Uterus (tissue), 2 donors: Measurements from ENCODE around the gene TBC1D1.

ENCODE experiments used
- POLR2A ChIP-seq, 2 donors: fragments of 450-650 bp; IDR thresholded peaks; one replicate each; pipeline ENCODE4 v1.6.1; 2016; ENCODE audit warnings: antibody characterized with exemption in 2 of 2, mild to moderate bottlenecking in 1 of 2, moderate library complexity in 1 of 2
- TF ChIP-seq, protein P1 (sequence below), 4 experiments: fragments of 200-600 bp in 2 of 4; fragments of 450-650 bp in 2 of 4; sonication (generic) in 2 of 4; IDR thresholded peaks; one replicate each; pipeline ENCODE4 v1.5.1; 2016 to 2019; ENCODE audit warnings: antibody characterized with exemption in 4 of 4, mild to moderate bottlenecking in 2 of 4, moderate library complexity in 1 of 4

GRCh38 chr4:38001927-38002326 lies 111.0 kb downstream of the TBC1D1 start:
- no peak for TF ChIP-seq POLR2A (IDR thresholded peaks at IDR 0.05)
- TF ChIP-seq, protein P1, sequence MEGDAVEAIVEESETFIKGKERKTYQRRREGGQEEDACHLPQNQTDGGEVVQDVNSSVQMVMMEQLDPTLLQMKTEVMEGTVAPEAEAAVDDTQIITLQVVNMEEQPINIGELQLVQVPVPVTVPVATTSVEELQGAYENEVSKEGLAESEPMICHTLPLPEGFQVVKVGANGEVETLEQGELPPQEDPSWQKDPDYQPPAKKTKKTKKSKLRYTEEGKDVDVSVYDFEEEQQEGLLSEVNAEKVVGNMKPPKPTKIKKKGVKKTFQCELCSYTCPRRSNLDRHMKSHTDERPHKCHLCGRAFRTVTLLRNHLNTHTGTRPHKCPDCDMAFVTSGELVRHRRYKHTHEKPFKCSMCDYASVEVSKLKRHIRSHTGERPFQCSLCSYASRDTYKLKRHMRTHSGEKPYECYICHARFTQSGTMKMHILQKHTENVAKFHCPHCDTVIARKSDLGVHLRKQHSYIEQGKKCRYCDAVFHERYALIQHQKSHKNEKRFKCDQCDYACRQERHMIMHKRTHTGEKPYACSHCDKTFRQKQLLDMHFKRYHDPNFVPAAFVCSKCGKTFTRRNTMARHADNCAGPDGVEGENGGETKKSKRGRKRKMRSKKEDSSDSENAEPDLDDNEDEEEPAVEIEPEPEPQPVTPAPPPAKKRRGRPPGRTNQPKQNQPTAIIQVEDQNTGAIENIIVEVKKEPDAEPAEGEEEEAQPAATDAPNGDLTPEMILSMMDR (IDR thresholded peaks at IDR 0.05): no peak
